PFSK-1 (cell line): Measurements from ENCODE around the gene ZNF608.

Source experiments
- FOXP2 ChIP-seq: optimal IDR thresholded peaks from 2 replicates; pipeline ENCODE3; 2011; ENCODE audit warnings: borderline replicate concordance, control low read depth, inconsistent platforms; ENCODE audit not compliant: insufficient read depth; ENCODE audit errors: extremely low read length, extremely low read depth
- POLR2AphosphoS5 ChIP-seq: IDR thresholded peaks from 2 replicates; pipeline ENCODE4 v1.6.1; 2012; ENCODE audit warnings: low read depth, mild to moderate bottlenecking, control low read depth, low read length, moderate library complexity
- SIN3A ChIP-seq: IDR thresholded peaks from 2 replicates; pipeline ENCODE4 v1.6.1; 2012; ENCODE audit warnings: mild to moderate bottlenecking, low read length, moderate library complexity, borderline replicate concordance; ENCODE audit not compliant: insufficient read depth
- TAF1 ChIP-seq: IDR thresholded peaks from 2 replicates; pipeline ENCODE4 v1.6.1; 2012; ENCODE audit warnings: low read length, control low read depth, borderline replicate concordance; ENCODE audit not compliant: insufficient read depth
- TF ChIP-seq, protein P1 (sequence below), 2 experiments: IDR thresholded peaks; 2 replicates each; pipeline versions ENCODE4 v1.6.1 to v1.8.0; 2011 to 2012; ENCODE audit warnings: low read depth in 2 of 2, low read length in 2 of 2, control low read depth in 1 of 2, inconsistent platforms in 1 of 2, mild to moderate bottlenecking in 1 of 2, moderate library complexity in 1 of 2; ENCODE audit not compliant: insufficient read depth in 1 of 2

Gene ZNF608

GRCh38 chr5:124746916-124747790 is 714 bp upstream of the ZNF608 start:
- TF ChIP-seq FOXP2 (peak; percentile 48), SIN3A (no peak)
- TF ChIP-seq, protein P1, sequence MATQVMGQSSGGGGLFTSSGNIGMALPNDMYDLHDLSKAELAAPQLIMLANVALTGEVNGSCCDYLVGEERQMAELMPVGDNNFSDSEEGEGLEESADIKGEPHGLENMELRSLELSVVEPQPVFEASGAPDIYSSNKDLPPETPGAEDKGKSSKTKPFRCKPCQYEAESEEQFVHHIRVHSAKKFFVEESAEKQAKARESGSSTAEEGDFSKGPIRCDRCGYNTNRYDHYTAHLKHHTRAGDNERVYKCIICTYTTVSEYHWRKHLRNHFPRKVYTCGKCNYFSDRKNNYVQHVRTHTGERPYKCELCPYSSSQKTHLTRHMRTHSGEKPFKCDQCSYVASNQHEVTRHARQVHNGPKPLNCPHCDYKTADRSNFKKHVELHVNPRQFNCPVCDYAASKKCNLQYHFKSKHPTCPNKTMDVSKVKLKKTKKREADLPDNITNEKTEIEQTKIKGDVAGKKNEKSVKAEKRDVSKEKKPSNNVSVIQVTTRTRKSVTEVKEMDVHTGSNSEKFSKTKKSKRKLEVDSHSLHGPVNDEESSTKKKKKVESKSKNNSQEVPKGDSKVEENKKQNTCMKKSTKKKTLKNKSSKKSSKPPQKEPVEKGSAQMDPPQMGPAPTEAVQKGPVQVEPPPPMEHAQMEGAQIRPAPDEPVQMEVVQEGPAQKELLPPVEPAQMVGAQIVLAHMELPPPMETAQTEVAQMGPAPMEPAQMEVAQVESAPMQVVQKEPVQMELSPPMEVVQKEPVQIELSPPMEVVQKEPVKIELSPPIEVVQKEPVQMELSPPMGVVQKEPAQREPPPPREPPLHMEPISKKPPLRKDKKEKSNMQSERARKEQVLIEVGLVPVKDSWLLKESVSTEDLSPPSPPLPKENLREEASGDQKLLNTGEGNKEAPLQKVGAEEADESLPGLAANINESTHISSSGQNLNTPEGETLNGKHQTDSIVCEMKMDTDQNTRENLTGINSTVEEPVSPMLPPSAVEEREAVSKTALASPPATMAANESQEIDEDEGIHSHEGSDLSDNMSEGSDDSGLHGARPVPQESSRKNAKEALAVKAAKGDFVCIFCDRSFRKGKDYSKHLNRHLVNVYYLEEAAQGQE (IDR thresholded peaks at IDR 0.05; ENCODE audit: insufficient read depth in 1 of 2, low read depth in 2 of 2, low read length in 2 of 2): no peak

GRCh38 chr5:124745007-124745927 is 1.2 kb downstream of the ZNF608 start:
- TF ChIP-seq FOXP2: no peak
- no peak for TF ChIP-seq SIN3A
- TF ChIP-seq POLR2AphosphoS5: no peak
- TF ChIP-seq, protein P1 (IDR thresholded peaks at IDR 0.05; ENCODE audit: insufficient read depth in 1 of 2, low read depth in 2 of 2, low read length in 2 of 2): no peak
- TF ChIP-seq TAF1: no peak

DNA sequence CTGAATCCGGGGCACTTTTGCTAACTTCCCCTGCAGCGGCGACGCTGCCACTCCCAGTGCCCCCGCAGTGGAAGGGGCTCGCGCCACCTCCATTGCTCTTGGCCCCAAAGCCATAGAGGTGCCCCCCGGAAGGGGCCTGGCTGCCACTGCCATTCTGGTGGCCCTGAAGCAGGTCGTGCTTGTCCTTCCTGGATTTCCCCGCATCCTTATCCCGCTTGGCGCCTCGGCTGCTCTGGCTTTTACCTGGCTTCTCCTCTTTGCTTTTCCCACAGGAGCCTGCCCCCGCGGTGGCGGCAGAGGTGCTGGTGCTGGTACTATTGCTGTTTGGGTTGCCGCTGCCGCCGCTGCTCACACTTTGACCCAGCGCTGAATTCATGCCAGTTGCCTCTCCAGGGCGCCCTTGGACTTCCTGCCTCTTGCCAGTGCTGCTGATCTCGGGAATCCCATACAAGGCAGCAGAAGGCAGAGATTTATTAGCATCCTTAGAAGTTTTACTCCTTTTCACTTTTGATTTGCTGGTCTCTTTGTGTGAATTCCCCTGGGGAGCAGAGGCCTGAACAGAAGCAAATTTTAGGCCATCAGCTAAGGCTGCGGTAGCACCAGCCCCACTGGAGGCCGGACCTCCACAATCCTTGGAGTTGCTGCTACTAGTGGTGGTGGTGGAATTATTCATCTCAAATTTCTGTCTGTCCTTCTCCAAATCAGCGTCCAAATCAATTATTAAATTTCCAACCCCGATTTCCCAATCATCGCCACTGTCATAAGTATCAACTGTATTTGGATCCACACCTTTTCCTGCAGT is 2.1 kb downstream of the ZNF608 start:
- TF ChIP-seq, protein P1 (IDR thresholded peaks at IDR 0.05; ENCODE audit: insufficient read depth in 1 of 2, low read depth in 2 of 2, low read length in 2 of 2): no peak
- no peak for TF ChIP-seq TAF1
- peak; percentile 7 for TF ChIP-seq FOXP2

DNA sequence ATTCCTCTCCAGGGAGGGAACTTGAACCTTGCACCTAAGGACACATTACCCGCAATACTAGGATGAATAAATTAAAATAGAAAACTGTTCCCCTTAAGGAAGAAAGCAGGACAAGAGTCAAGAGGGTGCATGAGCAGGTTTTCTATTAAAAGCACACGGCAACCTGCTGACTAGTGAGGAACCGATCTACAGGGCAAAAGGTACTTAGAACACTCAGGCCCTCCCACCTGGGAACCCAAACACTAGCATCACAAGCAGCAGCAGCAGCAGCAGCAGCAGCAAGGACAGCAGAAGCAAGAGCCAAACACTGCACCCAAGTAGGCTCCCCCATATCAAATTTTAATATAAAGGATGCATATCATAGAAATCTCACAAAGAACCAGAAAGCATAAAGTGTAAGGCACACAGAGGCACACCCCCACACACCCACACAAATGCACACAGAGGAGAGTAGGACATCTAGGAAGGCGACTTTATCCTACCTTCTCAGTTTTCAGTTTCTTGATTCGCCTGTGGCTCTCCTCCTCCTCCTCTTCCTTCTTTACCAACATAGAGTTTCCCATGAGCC is 2.8 kb downstream of the ZNF608 start:
- TF ChIP-seq SIN3A (no peak), TAF1 (no peak)
- TF ChIP-seq, protein P1 (IDR thresholded peaks at IDR 0.05; ENCODE audit: insufficient read depth in 1 of 2, low read depth in 2 of 2, low read length in 2 of 2): no peak
